ENCODE results near the gene RGS3.

- TF ChIP-seq CTCF (conservative IDR thresholded peaks at IDR 0.05; ENCODE audit: low read length) (no peak), EZH2phosphoT487 (IDR thresholded peaks at IDR 0.05; ENCODE audit: borderline replicate concordance, low read depth, low read length) (no peak)
Observed at GRCh38 chr9:113590389-113590788, 126.9 kb downstream of the RGS3 start.
